Left lobe of liver (tissue), 2 donors: Measurements from ENCODE around the gene FBXL5. TPM values are rescaled to one million over a fixed set of nuclear protein-coding genes. Genes with fewer than 3 reads are reported as not detected.

Experiments
- ATAC-seq: fragments of 200-7000 bp; cut with Tn5 transposase; one replicate; pipeline ENCODE4 v1.9.1; 2020; ENCODE audit warnings: mild to moderate bottlenecking, moderate library complexity
- DNase-seq: peaks from one replicate; pipeline ENCODE4 v3.0.0-alpha.2; 2020; ENCODE audit warnings: low spot score
- total RNA-seq: library from RNA; stranded (reverse); gene quantifications from one replicate; pipeline ENCODE4 v1.2.1, GENCODE V29; 2021
- donor health status: DM: no; HTN: no; CAD: no; lungs with moderate emphysema.
- donor health status: DM: no; HTN: yes; CAD: no.

FBXL5 gene
- total RNA-seq, 1 donor from 2014 or later, result 38.9 TPM

- ATAC-seq (no peak), DNase-seq (no peak)
Measured at GRCh38 chr4:15676899-15677298, 21.7 kb upstream of the FBXL5 start.

GRCh38 chr4:15676039-15676438, 20.9 kb upstream of the FBXL5 start:
- DNase-seq (no peak), ATAC-seq (no peak)

- DNase-seq (no peak), ATAC-seq (no peak)
Measured at GRCh38 chr4:15675356-15675755, 20.2 kb upstream of the FBXL5 start.

GRCh38 chr4:15674926-15675325, 19.8 kb upstream of the FBXL5 start:
- ATAC-seq (no peak), DNase-seq (no peak)

- DNase-seq (no peak), ATAC-seq (no peak)
Measured at GRCh38 chr4:15674046-15674445, 18.9 kb upstream of the FBXL5 start.

GRCh38 chr4:15673337-15673736, 18.2 kb upstream of the FBXL5 start:
- DNase-seq (no peak), ATAC-seq (no peak)

- no peak for DNase-seq
- no peak for ATAC-seq
Measured at GRCh38 chr4:15672101-15672500, 16.9 kb upstream of the FBXL5 start.

GRCh38 chr4:15670576-15670975, 15.4 kb upstream of the FBXL5 start:
- ATAC-seq (no peak), DNase-seq (no peak)

- ATAC-seq (no peak), DNase-seq (no peak)
Measured at GRCh38 chr4:15668566-15669435, 13.6 kb upstream of the FBXL5 start.

GRCh38 chr4:15667006-15667405, 11.8 kb upstream of the FBXL5 start:
- ATAC-seq (peak; percentile 41), DNase-seq (no peak)

GRCh38 chr4:15665753-15666365, 10.7 kb upstream of the FBXL5 start:
- DNase-seq (no peak), ATAC-seq (peak; percentile 26)

GRCh38 chr4:15659768-15660570, 4.8 kb upstream of the FBXL5 start:
- ATAC-seq (peak; percentile 8), DNase-seq (no peak)

GRCh38 chr4:15658781-15659180, 3.6 kb upstream of the FBXL5 start:
- ATAC-seq, result no peak
- no peak for DNase-seq

GRCh38 chr4:15658136-15658770, 3.1 kb upstream of the FBXL5 start:
- DNase-seq (no peak), ATAC-seq (no peak)

- DNase-seq, result no peak
- no peak for ATAC-seq
Measured at GRCh38 chr4:15657366-15657765, 2.2 kb upstream of the FBXL5 start.

- ATAC-seq (peak; percentile 35), DNase-seq (peak; percentile 58)
Measured at GRCh38 chr4:15656038-15656470, 897 bp upstream of the FBXL5 start.

GRCh38 chr4:15654593-15655222, 449 bp downstream of the FBXL5 start:
- DNase-seq (peak; percentile 67), ATAC-seq (peak; percentile 43)

- DNase-seq (no peak), ATAC-seq (peak; percentile 10)
Measured at GRCh38 chr4:15653864-15654592, 1.1 kb downstream of the FBXL5 start.

GRCh38 chr4:15653420-15653819, 1.7 kb downstream of the FBXL5 start:
- no peak for ATAC-seq
- DNase-seq, result no peak

- no peak for ATAC-seq
- no peak for DNase-seq
Measured at GRCh38 chr4:15652841-15653240, 2.3 kb downstream of the FBXL5 start.
